Stimulated activated CD8-positive, alpha-beta memory T cell treated with anti-CD3 and anti-CD28 coated beads, Interleukin-7, amount 100 ng/mL, for 4 hours (primary cell): Measurements from ENCODE around the gene MLF2.

Experiments used
- DNase-seq, 2 donors: peaks; one replicate each; pipeline ENCODE4 v3.0.0-alpha.2; 2020; ENCODE audit warnings: low read depth in 2 of 2

Gene MLF2

DNA sequence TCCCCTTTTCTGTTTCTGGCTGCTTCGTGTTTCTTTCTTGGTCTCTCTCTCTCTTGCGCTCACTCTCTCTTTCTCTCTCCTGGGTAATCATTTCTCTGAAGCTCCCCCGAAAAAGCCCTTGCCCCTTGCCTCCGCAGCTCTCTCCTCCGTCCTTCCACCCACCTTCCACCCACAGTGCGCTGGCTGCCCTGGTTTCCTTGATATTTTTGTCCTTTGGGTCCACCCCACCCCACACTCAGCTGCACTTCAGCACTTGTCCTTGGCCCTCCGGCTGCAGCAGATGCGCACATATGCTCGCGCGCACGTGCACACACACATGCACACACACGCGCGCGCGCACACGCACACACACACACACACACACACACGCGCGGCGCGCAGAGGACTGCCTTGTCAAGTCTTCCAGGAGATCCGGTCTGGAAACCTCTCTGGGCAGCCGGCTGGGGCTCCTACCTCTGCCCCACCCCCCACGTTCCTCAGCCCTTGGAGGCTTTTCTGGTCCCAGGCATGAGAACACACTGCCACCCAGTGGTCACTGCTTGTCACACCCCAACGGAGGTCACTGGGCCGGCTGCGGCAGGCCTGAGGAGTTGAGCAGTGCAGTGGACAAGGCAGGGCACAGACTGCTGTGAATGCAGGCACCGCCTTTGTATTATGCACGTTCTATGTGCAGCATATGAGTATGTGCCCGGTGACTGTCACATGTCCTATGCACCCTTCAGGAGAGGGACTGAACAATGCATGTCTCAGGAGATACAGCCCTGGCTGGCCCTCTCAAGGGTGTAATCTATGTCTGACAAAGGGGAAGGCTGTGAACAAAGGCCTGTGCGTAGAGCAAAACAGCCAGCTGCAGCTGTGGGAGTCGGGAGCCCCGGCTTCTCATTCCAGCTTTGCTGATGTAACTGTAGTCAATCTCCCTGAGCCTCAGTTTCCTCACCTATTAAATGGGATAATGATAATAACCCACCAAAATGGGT is 25.9 kb upstream of the MLF2 start:
- peak; percentile 76 to 83 for DNase-seq

DNA sequence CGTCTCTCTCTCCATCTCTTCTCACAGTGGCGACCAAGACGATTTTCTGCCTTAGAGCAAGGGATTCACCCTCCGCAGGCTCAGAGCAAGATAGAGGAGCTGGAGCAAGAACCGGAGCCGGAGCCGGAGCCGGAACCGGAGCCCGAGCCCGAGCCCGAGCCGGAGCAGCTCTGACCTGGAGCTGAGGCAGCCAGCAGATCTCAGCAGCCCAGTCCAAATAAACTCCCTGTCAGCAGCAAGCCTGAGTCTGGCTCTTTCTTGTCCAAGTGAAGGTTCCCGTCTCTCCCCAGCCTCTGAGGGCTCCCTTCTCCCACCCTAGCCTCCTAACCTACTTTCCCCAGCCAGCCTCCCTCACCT is 25.3 kb upstream of the MLF2 start:
- no peak for DNase-seq

DNA sequence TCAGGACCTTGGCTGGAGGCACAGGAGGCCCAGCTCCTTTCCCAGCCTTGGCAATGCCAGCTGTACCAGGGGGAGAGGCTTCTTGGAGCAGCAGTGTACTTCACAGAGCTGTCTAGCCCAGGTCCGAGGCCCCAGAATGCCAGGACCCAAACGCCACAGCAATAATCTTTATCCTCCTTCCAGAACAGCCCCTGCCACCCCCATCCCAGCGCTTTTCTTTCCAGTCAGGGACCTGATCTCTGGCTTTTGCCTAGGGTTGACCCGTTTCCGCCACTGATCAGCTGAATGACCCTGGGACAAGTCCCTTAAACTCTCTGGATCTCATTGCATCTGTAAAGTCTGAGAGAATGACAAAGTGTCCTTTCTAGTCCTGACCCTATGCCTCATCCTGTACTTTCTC is 24.4 kb upstream of the MLF2 start:
- no peak for DNase-seq

DNA sequence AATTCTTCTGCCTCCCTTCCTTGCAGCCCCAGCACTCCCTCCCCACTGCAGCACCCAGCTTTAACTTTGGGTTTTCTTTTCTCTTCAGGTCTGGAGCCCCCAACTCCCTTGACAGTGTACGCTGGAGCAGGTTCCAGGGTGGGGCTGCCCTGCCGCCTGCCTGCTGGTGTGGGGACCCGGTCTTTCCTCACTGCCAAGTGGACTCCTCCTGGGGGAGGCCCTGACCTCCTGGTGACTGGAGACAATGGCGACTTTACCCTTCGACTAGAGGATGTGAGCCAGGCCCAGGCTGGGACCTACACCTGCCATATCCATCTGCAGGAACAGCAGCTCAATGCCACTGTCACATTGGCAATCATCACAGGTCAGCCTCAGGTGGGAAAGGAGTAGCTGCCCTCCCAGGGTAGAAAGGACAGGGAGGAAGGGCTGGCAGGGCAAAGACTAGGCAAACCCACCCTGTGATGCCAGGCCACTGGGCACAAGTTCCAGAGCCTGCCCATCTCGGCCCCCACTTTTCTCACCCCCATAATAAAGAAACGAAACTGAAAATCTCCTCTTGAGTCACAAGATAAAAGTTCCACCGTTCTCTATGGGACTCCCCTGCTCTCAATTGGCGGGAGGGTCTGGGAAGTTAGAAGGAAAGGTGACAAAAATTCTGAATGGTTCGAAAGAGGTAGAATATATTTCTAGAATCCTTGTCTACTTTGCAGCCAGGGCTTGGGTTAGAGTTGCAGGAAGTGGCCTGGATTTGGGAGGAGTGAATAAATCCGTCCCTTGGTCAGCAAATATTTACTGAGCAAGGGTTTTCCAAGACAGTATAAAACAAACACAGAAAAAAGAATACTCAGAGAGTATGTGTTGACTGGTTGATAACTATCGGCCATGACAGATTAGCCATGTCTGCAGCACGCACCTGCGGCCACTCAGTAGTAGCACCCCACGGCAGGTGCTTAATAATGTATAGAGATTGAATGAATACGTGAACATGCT is 22.5 kb upstream of the MLF2 start:
- DNase-seq = no peak

DNA sequence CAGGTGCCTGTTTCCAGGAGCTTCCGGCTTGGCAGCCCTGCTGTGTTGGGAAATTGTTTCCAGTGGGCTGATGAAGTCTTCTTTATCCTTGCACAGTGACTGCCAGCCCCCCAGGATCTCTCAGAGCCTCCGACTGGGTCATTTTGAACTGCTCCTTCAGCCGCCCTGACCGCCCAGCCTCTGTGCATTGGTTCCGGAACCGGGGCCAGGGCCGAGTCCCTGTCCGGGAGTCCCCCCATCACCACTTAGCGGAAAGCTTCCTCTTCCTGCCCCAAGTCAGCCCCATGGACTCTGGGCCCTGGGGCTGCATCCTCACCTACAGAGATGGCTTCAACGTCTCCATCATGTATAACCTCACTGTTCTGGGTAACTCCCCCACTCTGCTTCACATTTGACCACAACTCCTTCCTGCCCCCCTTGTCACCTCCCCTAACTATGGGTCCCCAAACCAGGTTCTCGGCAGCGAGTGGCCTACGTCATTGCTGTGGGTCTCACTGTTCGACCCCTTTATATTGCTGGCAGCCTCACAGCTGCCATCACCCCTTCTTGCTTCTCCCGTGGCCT is 21.6 kb upstream of the MLF2 start:
- peak in 1 of 2 donors; percentile 50 for DNase-seq

DNA sequence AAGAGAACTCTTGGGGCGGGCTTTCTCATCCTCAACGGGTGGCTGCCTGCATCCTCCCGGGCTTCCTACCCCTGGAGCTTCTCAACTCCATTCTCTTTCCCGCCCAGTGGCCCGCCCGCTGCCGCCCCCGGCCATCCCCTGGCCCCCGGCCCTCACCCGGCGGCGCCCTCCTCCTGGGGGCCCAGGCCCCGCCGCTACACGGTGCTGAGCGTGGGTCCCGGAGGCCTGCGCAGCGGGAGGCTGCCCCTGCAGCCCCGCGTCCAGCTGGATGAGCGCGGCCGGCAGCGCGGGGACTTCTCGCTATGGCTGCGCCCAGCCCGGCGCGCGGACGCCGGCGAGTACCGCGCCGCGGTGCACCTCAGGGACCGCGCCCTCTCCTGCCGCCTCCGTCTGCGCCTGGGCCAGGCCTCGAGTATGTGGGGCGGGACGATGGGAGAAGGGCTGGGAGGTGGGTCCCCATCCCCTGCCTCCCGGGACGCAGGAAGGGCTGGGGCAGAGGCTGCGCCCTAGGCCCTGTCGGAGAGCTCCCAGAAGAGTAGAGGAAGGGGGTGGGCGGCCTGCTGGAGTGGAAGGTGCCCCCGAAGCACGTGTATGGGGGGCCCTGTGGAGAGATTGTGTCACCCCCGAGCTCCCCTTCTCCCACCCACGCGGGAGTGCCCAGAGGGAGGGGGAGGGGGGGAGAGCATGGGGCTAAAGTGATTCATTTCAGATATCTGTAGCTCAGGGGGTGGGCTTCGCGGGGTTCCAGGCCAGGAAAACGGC is 20.8 kb upstream of the MLF2 start:
- DNase-seq = peak; percentile 81 to 82

DNA sequence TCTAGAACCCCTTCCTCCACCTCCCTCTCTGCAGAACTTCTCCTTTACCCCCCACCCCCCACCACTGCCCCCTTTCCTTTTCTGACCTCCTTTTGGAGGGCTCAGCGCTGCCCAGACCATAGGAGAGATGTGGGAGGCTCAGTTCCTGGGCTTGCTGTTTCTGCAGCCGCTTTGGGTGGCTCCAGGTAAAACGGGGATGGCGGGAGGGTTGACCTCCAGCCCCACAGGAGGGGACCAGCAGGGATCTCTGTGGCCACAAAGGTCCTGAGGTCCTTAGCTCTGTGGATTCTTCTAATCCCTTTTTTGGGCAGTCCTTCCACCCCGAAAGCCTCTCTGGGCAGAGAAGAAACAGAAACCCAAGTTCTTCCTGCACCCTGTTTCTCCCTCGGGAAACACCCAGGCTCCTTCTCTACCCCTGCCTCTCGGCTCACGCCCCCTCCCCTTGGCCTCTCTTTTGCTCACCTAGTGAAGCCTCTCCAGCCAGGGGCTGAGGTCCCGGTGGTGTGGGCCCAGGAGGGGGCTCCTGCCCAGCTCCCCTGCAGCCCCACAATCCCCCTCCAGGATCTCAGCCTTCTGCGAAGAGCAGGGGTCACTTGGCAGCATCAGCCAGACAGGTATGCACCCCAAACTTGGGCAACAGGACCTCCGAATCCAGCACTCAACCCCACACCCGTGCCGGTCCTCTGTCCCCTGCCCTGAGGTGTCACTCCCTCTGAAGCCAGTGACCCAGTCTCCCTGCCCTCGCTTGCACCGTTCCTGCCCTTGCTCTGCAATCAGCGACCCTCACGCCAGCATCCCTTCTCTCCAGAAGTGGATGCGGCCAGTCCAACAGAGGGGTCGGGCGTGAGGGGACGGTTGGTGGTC is 20.0 kb upstream of the MLF2 start:
- DNase-seq = no peak

DNA sequence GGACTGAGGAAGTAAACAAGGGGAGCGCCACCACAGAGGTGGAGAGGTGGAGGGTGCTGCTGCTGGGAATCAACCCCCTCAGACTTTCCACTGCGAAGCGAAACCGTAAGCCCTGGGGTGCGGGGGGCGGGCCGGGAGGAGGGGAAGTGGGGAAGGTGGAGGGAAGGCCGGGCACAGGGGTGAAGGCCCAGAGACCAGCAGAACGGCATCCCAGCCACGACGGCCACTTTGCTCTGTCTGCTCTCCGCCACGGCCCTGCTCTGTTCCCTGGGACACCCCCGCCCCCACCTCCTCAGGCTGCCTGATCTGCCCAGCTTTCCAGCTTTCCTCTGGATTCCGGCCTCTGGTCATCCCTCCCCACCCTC is 19.4 kb upstream of the MLF2 start, which contains the start of gene LAG3:
Gene LAG3, plus strand, starts transcription at position 190 of the 365 bp plus-strand sequence. CDS start 333 bp downstream, outside the sequence.
- DNase-seq = peak; percentile 59 to 65

DNA sequence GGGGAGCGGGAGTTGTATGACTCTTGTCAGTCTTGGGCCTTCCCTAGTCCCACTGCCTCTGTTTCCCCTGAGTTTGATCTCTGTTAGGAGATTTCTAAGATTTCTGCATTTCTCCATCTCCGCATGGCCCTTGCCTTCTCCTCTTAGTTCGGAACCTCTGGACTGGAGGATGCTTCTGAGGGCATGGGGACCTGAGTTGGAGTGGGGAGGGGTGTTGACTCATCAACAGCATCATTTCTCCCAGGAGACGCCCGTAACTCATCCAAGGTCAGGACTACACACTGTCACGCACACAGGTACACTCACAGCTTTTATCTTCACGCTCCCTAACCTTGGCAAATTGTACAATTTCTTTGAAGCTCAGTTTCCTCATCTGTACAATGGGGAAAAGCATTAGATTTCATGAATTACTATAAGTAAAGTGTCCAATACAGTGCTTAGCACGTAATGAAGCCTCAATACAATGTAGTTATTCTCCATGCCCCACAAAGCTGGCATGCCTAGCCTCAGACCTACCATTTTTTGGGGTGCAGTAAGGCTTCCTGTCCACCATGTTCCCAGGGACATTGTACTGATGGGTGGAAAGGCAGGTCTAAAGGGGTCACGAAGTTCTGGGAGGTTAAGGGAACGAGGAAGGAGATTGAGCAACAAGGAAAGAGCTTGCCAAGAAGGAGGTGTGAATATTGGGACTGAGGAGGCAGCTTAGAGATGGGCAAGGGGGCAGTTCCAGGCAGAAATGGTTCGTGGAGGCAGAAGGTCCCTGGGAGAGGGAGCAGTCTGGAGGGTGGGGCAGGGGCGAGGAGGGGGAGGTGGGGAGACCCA is 18.8 kb upstream of the MLF2 start:
- no peak for DNase-seq

DNA sequence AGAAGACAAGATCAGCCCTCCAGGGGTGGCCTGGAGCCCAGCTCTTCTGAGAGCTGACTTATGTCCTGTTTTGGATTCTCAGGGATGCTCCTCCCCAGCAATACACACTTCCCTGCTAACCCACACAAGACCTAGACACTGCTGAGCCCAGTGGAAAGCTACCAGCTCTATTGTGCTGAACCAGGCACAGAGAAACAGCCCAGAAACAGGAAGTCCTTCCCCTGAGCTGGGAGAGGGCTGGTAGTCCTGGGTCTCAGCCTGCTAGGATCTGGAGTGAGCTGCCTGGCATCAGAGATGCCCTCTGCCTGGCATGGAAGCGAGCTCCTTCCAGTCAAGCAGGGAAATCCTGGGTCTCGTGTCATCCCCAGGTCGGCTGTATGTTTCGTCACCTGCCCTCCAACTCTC is 18.2 kb upstream of the MLF2 start:
- no peak for DNase-seq

DNA sequence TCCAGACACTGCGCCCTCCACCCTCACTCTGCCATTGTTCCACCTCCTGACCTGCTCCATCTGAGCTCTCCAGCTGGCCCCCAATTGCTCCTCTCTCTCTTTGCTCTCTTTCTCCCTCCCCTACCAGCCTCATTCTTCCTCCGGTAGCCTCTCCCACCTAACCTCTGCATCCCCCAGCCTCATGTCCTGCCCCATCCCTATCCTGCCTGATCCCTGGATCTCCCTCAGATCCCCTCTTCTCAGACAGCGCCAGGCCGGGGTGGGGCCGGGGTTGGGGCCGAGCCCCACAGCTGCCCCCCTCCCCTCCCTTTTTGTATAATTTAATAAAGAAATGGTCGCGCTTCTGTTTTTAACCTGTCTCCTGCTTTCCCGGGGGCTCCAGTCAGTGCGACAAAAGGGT is 17.7 kb upstream of the MLF2 start:
- DNase-seq = no peak

DNA sequence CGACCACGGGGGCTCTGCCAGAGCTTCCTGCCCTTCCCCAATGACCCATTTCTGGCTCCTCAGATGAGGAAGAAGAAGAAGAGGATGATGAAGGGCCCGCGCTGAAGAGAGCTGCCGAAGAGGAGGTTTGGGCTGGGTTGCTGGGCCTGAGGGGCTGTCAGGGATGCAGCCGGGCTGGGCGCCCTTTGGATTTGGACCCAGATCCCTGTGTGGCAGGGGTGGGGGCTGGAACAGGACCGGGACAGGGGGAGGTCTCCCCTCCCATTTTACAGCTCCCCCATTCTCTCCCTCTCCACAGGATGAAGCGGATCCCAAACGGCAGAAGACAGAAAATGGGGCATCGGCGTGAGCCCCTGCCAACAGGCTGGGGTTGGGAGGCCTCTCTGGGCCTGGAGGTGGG is 17.2 kb upstream of the MLF2 start:
- no peak for DNase-seq

DNA sequence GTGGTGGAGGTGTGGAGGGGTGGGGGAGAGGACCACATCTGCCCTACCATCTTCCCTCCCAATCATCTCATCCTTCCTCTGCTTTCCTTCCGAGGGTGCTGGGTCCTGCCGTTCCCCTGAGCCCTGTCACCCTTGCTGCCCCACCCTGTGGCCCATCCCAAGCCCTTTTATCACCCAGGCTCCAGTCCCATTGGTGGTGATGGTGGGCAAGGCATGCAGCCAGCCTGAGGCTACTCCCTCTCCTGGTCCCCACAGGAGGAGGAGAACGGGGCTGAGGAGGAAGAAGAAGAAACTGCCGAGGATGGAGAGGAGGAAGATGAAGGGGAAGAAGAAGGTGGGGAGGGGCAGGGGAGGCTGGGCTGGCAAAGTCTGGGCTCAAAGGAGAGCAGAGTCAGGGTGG is 16.7 kb upstream of the MLF2 start:
- no peak for DNase-seq

DNA sequence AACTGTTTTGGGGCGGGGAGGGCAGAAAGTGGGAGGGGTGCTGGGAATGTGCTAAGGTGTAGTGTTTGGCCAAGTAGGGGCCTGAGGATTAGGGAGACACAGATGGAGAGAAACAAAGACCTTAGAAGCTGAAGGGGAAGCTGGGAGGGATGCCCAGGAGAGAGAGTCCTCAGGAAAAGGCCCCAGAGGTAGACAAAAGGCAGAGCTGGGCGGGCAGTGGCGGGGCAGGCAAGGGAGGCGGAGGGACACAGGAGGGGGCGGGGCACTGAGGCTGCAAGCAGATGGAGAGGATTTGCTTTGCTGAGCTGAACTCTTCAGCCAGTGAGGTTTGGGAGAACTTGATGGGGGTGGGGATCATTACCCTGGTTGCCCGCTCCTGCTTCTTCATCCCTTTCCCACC is 16.0 kb upstream of the MLF2 start:
- no peak for DNase-seq

DNA sequence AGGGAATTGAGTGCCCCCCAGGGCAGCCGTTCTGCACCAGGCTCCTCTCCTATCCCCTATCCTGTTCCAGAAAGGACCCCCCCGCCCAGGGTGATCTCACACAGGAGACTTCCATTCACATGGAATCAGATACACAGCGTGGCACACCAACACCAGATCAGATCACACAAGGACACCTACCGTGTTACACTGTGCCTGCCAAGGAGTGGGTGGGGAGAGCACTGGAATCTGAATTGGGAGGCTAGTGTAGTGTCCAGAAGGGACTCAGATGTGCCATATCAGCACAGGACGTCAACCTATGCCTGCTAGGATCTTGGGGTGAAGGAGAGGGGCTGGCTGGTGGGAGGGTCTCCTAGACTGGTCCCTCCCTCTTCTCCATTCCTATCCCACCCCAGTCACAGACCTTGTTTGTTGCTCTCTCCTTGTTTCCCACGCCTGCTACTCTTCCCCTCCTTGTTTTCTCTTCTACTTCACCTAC is 15.5 kb upstream of the MLF2 start:
- no peak for DNase-seq

DNA sequence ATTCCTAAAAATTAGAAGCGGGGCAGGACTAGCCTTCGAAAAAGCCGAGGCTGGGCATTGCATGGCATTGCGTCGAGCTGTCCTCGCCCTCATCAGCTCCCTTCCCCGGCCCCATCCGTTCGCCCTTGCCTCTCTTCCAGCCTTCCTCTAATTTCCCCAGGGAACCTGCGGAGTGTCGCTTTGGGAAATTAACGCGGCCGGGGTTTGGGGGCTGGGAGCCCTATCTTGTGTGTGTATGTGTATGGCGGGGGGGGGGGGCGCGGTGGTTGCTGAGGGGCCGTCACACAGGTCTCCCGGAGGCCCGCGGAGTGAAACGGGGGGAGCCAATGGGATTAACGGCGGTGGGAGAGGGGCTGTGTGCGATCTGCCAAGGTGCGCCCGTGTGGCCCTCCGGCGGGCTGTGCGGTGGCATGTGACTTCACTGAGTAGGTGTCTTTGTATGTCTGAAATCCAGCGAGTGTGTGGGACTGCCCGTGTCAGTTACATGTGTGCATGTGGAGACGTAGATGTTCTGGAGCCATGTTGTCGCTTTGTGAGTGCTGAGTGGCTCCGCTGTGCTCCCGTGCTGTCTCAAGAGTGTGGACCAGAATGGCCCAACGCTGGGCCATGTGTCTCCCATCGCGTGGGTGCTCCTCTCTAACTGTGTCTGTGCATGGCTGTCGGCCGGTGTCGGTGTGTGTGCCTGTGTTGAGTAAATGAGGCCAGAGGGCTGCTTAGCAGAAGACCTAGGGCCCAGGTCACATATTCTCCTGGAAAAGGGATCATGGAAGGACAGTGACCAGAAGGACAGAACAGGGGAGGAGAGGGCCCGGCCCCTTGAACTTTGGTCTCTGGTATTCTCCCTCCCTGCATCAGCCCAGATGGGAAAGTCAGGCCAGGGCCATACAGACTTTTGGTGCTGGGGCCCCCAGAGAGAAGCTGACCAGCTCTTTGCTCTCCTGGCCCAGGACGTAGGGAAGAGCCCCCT is 14.7 kb upstream of the MLF2 start:
- no peak for DNase-seq

DNA sequence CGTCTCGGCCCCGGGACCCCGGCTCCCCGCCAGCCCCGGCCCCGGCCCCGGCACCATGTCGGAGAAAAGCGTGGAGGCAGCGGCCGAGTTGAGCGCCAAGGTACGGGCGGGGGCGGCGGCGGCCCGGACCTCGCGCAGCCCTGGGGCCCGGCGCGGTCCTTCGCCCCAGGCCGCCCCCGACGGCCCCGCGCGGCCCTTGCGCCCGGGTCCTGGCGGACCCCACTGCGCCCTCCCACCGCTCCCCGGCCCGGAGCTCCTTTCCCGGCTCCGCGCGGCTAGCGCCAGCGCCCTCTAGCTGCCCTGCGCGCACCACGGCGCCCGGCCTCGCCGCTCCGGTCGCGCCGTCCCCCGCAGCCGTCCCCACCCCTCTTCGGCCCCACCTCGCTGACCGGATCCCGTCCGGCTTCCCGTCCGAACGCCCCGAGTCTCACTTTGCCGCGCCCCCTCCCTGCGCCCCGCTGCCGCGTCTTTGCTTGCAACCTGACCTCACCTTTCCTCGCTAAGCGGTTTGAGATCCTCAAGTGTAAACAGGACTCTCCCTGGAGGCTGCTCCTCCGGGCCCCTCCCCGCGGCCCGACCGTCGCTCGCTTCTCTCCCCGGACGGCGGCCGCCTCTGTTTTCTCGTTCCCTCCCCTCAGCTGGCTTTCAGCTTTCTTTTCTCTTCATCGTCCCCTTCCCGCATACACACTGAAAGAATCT is 13.9 kb upstream of the MLF2 start:
- peak in 1 of 2 donors; percentile 46 for DNase-seq
